Activated CD8-positive, alpha-beta memory T cell treated with anti-CD3 and anti-CD28 coated beads for 48 hours (primary cell): ENCODE data around the gene FCER1A.

Source experiments
- DNase-seq, 3 experiments: peaks; one replicate each; pipeline ENCODE4 v3.0.0-alpha.2; 2020; ENCODE audit warnings: low read depth in 2 of 3, low spot score in 2 of 3

Gene FCER1A

GRCh38 chr1:159302095-159302494 lies at the start of gene FCER1A:
Gene FCER1A (plus strand): TSS chr1:159302336. CDS start chr1:159302365, 29 bp downstream.
- no peak for DNase-seq

- no peak for DNase-seq
Observed at GRCh38 chr1:159261311-159261710, 40.8 kb upstream of the FCER1A start.

- DNase-seq: no peak
Observed at GRCh38 chr1:159261721-159262494, 40.2 kb upstream of the FCER1A start.

GRCh38 chr1:159266832-159267231 lies 35.3 kb upstream of the FCER1A start:
- no peak for DNase-seq

- no peak for DNase-seq
Observed at GRCh38 chr1:159274631-159275030, 27.5 kb upstream of the FCER1A start.

- no peak for DNase-seq
Observed at GRCh38 chr1:159275891-159276290, 26.2 kb upstream of the FCER1A start.

GRCh38 chr1:159279773-159280172 lies 22.4 kb upstream of the FCER1A start:
- no peak for DNase-seq

- no peak for DNase-seq
Observed at GRCh38 chr1:159282118-159282517, 20.0 kb upstream of the FCER1A start.

- no peak for DNase-seq
Observed at GRCh38 chr1:159289060-159289459, 13.1 kb upstream of the FCER1A start.

GRCh38 chr1:159291424-159291823 lies 10.7 kb upstream of the FCER1A start:
- no peak for DNase-seq

- no peak for DNase-seq
Observed at GRCh38 chr1:159296706-159297375, 5.3 kb upstream of the FCER1A start.

- no peak for DNase-seq
Observed at GRCh38 chr1:159300146-159300545, 2.0 kb upstream of the FCER1A start.

- no peak for DNase-seq
Observed at GRCh38 chr1:159307346-159308020, 5.3 kb downstream of the FCER1A start.

- DNase-seq: no peak
Observed at GRCh38 chr1:159311679-159312078, 9.5 kb downstream of the FCER1A start.

- no peak for DNase-seq
Observed at GRCh38 chr1:159315381-159315780, 13.2 kb downstream of the FCER1A start.

GRCh38 chr1:159318784-159319551 lies 16.8 kb downstream of the FCER1A start:
- DNase-seq: no peak

- no peak for DNase-seq
Observed at GRCh38 chr1:159334797-159335196, 32.7 kb downstream of the FCER1A start.

GRCh38 chr1:159338018-159338417 lies 35.9 kb downstream of the FCER1A start:
- DNase-seq: no peak

GRCh38 chr1:159339536-159339935 lies 37.4 kb downstream of the FCER1A start:
- no peak for DNase-seq

- no peak for DNase-seq
Observed at GRCh38 chr1:159341736-159342135, 39.6 kb downstream of the FCER1A start.

GRCh38 chr1:159342761-159343425 lies 40.8 kb downstream of the FCER1A start:
- no peak for DNase-seq
